22Rv1 (cell line): ENCODE measurements around the gene AQP7.

Experiments
- CTCF ChIP-seq: fragments of 450-650 bp; IDR thresholded peaks from 2 replicates; pipeline ENCODE4 v1.5.1; 2017; ENCODE audit warnings: mild to moderate bottlenecking
- ZFX ChIP-seq: fragments of 450-650 bp; IDR thresholded peaks from 2 replicates; pipeline ENCODE4 v1.6.1; 2017; ENCODE audit warnings: antibody characterized with exemption, borderline replicate concordance

GRCh38 chr9:33440609-33441008 is 38.2 kb upstream of the AQP7 start:
- no peak for TF ChIP-seq CTCF
- TF ChIP-seq ZFX = no peak
